CD14-positive monocyte (primary cell): ENCODE measurements around the gene CAVIN3. TPM values are rescaled to one million over a fixed set of nuclear protein-coding genes. Genes with fewer than 3 reads are reported as not detected.
A peak's percentile ranks its signal among the peaks of the same experiment; 100 is the strongest.

Experiments
- DNase-seq, 3 donors: peaks; one replicate each; pipeline ENCODE4 v3.0.0-alpha.2; 2011 to 2022
- H2AFZ ChIP-seq: 2 replicates; pipeline ENCODE4 v1.6.0; 2012; ENCODE audit warnings: mild to moderate bottlenecking, low read depth, low read length, inconsistent platforms; ENCODE audit not compliant: insufficient read depth, poor library complexity, severe bottlenecking
- H3K27ac ChIP-seq, 2 donors: 1 replicate in 1 of 2; 2 replicates in 1 of 2; pipeline ENCODE4 v1.5.1; 2012 to 2013; ENCODE audit warnings: low read length in 2 of 2, control low read depth in 1 of 2, inconsistent platforms in 1 of 2, low read depth in 1 of 2, mild to moderate bottlenecking in 1 of 2
- H3K27me3 ChIP-seq, 2 donors: one replicate each; pipeline versions ENCODE4 v1.6.0 to v1.6.1; 2011 to 2013; ENCODE audit warnings: low read length in 2 of 2; ENCODE audit not compliant: control insufficient read depth in 2 of 2, insufficient read depth in 2 of 2
- H3K36me3 ChIP-seq, 2 donors: replicated peaks in 1 of 2; 1 replicate in 1 of 2; 2 replicates in 1 of 2; pipeline versions ENCODE4 v1.5.1 to v1.6.1; 2012 to 2013; ENCODE audit warnings: low read length in 2 of 2, control low read depth in 1 of 2, inconsistent platforms in 1 of 2, mild to moderate bottlenecking in 1 of 2; ENCODE audit not compliant: insufficient read depth in 2 of 2, control insufficient read depth in 1 of 2
- H3K4me1 ChIP-seq, 2 donors: 1 replicate in 1 of 2; 2 replicates in 1 of 2; pipeline versions ENCODE4 v1.5.1 to v1.6.1; 2012 to 2013; ENCODE audit warnings: low read length in 2 of 2, control low read depth in 1 of 2, inconsistent platforms in 1 of 2, mild to moderate bottlenecking in 1 of 2, moderate library complexity in 1 of 2; ENCODE audit not compliant: insufficient read depth in 2 of 2, control insufficient read depth in 1 of 2
- H3K4me2 ChIP-seq: replicated peaks from 2 replicates; pipeline ENCODE3; 2012; ENCODE audit warnings: low read length, moderate library complexity, mild to moderate bottlenecking; ENCODE audit not compliant: poor library complexity, severe bottlenecking; ENCODE audit errors: extremely low read depth
- H3K4me3 ChIP-seq, 3 experiments: fragments of 200-600 bp in 1 of 3; sonication (generic) in 1 of 3; replicated peaks in 1 of 3; 1 replicate in 2 of 3; 2 replicates in 1 of 3; pipeline ENCODE4 v1.5.1; 2011 to 2013; ENCODE audit warnings: low read length in 3 of 3, mild to moderate bottlenecking in 3 of 3, control low read depth in 2 of 3, low read depth in 2 of 3, inconsistent platforms in 1 of 3, moderate library complexity in 1 of 3
- H3K79me2 ChIP-seq: 2 replicates; pipeline ENCODE4 v1.6.0; 2012; ENCODE audit warnings: mild to moderate bottlenecking, control low read depth, inconsistent platforms, low read length, moderate library complexity; ENCODE audit not compliant: insufficient read depth
- H3K9ac ChIP-seq: 2 replicates; pipeline ENCODE4 v1.6.0; 2017; ENCODE audit warnings: low read length, mild to moderate bottlenecking; ENCODE audit not compliant: insufficient read depth, poor library complexity, severe bottlenecking
- H3K9me3 ChIP-seq, 2 donors: replicated peaks in 1 of 2; 1 replicate in 1 of 2; 2 replicates in 1 of 2; pipeline versions ENCODE4 v1.5.1 to v1.6.1; 2012 to 2013; ENCODE audit warnings: low read length in 2 of 2, control low read depth in 1 of 2; ENCODE audit not compliant: control insufficient read depth in 1 of 2, insufficient read depth in 1 of 2
- H4K20me1 ChIP-seq: 2 replicates; pipeline ENCODE4 v1.6.0; 2012; ENCODE audit warnings: mild to moderate bottlenecking, low read length, control low read depth, moderate library complexity; ENCODE audit not compliant: insufficient read depth
- H3K27ac Mint-ChIP-seq, 7 donors: one replicate each; pipeline ENCODE4 v1.8.0; 2020; ENCODE audit warnings: mild to moderate bottlenecking in 7 of 7, mixed read lengths in 7 of 7, moderate library complexity in 6 of 7, inconsistent platforms in 2 of 7
- H3K27me3 Mint-ChIP-seq, 3 donors: one replicate each; pipeline ENCODE4 v1.8.0; 2021 to 2022; ENCODE audit warnings: low read depth in 3 of 3, mild to moderate bottlenecking in 3 of 3, mixed read lengths in 3 of 3, moderate library complexity in 3 of 3, inconsistent platforms in 1 of 3
- H3K36me3 Mint-ChIP-seq, 2 donors: one replicate each; pipeline ENCODE4 v1.8.0; 2020; ENCODE audit warnings: mixed read lengths in 2 of 2, inconsistent platforms in 1 of 2, mild to moderate bottlenecking in 1 of 2
- H3K4me1 Mint-ChIP-seq: one replicate; pipeline ENCODE4 v1.8.0; 2020; ENCODE audit warnings: mild to moderate bottlenecking, mixed read lengths
- H3K4me3 Mint-ChIP-seq, 2 donors: one replicate each; pipeline ENCODE4 v1.8.0; 2020; ENCODE audit warnings: mild to moderate bottlenecking in 2 of 2, mixed read lengths in 2 of 2, moderate library complexity in 1 of 2
- H3K9me3 Mint-ChIP-seq, 7 donors: one replicate each; pipeline ENCODE4 v1.8.0; 2020 to 2022; ENCODE audit warnings: mixed read lengths in 7 of 7, mild to moderate bottlenecking in 6 of 7, moderate library complexity in 6 of 7, inconsistent platforms in 2 of 7
- CTCF ChIP-seq: fragments of 200-600 bp; IDR thresholded peaks from one replicate; pipeline ENCODE4 v1.8.0; 2022; ENCODE audit warnings: antibody characterized with exemption, mild to moderate bottlenecking
- WGBS: methylation state at CpG from one replicate; pipeline ENCODE4 v1.1.5; 2013; ENCODE audit warnings: missing lambda C conversion rate; ENCODE audit not compliant: insufficient coverage; 5-methylcytosine and 5-hydroxymethylcytosine counted together
- intact Hi-C, 2 donors: fragments of 100-400 bp; cut with micrococcal nuclease; formaldehyde crosslinking; loops; one replicate each; pipeline versions ENCODE4 v1.15.0 to v1.15.1; 2023
- polyA plus RNA-seq, 3 donors: library from polyadenylated mRNA; depleted of rRNA in 1 of 3; unstranded in 2 of 3; stranded (reverse) in 1 of 3; fragments of 300-500 nt in 2 of 3; fragments of >200 nt in 1 of 3; fragmentation: Illumina TruSeq in 2 of 3; gene quantifications; 1 replicate in 2 of 3; 2 replicates in 1 of 3; pipeline ENCODE4 v1.2.3, GENCODE V29; 2012 to 2021

Gene CAVIN3
- polyA plus RNA-seq, 3 donors, result 3.1 to 13.6 (median 11.2) TPM

- Histone ChIP-seq H3K79me2 (no peaks in the 10 kb centered on the region), H3K4me1 (no peaks in the 10 kb centered on the region), H3K9me3 (no peaks in the 10 kb centered on the region), H3K9ac (no peak overlapping the region), H3K4me2 (no peak overlapping the region), H3K27ac (no peak overlapping the region), H2AFZ (no peak overlapping the region), H3K36me3 (no peaks in the 10 kb centered on the region), H3K27me3 (peaks cover 0 to 1% of the 10 kb centered on the region in 2 donors), H3K4me3 (no peak overlapping the region), H4K20me1 (no peaks in the 10 kb centered on the region)
- Mint-ChIP-seq H3K4me3 (no peak overlapping the region), H3K9me3 (peaks cover 0 to 2% (median 0%) of the 10 kb centered on the region in 7 donors), H3K27ac (no peak overlapping the region), H3K4me1 (peaks cover 4% of the 10 kb centered on the region), H3K36me3 (no peaks in the 10 kb centered on the region), H3K27me3 (peaks cover 2 to 8% (median 8%) of the 10 kb centered on the region in 3 donors)
- 54% methylated on average over 3 of the region's 4 CpGs for WGBS
- intact Hi-C loops, result no loop called here
- peak; percentile 46 for TF ChIP-seq CTCF
- DNase-seq, result peak; percentile 12 to 25 (median 17)
These were observed 21.7 kb downstream of the CAVIN3 start for GRCh38 chr11:6298605-6299004.

- no peaks in the 10 kb centered on the region for H3K36me3 ChIP-seq
- H3K27ac Mint-ChIP-seq, result no peak overlapping the region
- no peaks in the 10 kb centered on the region for H3K4me1 ChIP-seq
- H3K36me3 Mint-ChIP-seq, result no peaks in the 10 kb centered on the region
- intact Hi-C loops, result no loop called here
- no CpG with 5 or more reads among the region's 1 CpG for WGBS
- no peak for TF ChIP-seq CTCF
- no peak overlapping the region for H2AFZ ChIP-seq
- no peak for DNase-seq
- peaks cover 2 to 10% (median 6%) of the 10 kb centered on the region in 3 donors for H3K27me3 Mint-ChIP-seq
- H3K4me2 ChIP-seq, result no peak overlapping the region
- H3K27me3 ChIP-seq, result no peaks in the 10 kb centered on the region
- H3K79me2 ChIP-seq, result no peaks in the 10 kb centered on the region
- no peaks in the 10 kb centered on the region for H3K9me3 ChIP-seq
- peak overlapping the region in 1 of 2 donors; percentile 0 for H3K4me3 Mint-ChIP-seq
- H3K27ac ChIP-seq, result no peak overlapping the region
- peaks cover 0 to 2% (median 0%) of the 10 kb centered on the region in 7 donors for H3K9me3 Mint-ChIP-seq
- H3K4me1 Mint-ChIP-seq, result peaks cover 4% of the 10 kb centered on the region
- no peak overlapping the region for H3K4me3 ChIP-seq
- no peak overlapping the region for H3K9ac ChIP-seq
- no peaks in the 10 kb centered on the region for H4K20me1 ChIP-seq
These were observed 22.5 kb downstream of the CAVIN3 start for GRCh38 chr11:6297831-6298230.
